H1 (cell line): Measurements from ENCODE around the gene WNT7A.

Experiments used
- CTCF ChIP-seq, 3 experiments: IDR thresholded peaks; 1 replicate in 2 of 3; 2 replicates in 1 of 3; pipeline versions ENCODE4 v1.5.1 to v1.6.1; 2011; ENCODE audit warnings: low read length in 3 of 3, mild to moderate bottlenecking in 3 of 3, inconsistent platforms in 2 of 3, low read depth in 1 of 3, moderate library complexity in 1 of 3; ENCODE audit not compliant: insufficient read depth in 1 of 3; ENCODE audit errors: control extremely low read depth in 1 of 3
- EZH2 ChIP-seq: fragments of 200-600 bp; sonication (generic); IDR thresholded peaks from 2 replicates; pipeline ENCODE4 v1.7.1; 2012; ENCODE audit warnings: low read depth, mild to moderate bottlenecking, moderate library complexity, low read length, inconsistent platforms; ENCODE audit not compliant: severe bottlenecking
- POLR2A ChIP-seq, 2 experiments: IDR thresholded peaks; 1 replicate in 1 of 2; 2 replicates in 1 of 2; pipeline ENCODE4 v1.6.1; 2011; ENCODE audit warnings: low read depth in 2 of 2, low read length in 2 of 2, mild to moderate bottlenecking in 2 of 2; ENCODE audit errors: control extremely low read depth in 1 of 2
- POLR2AphosphoS5 ChIP-seq: IDR thresholded peaks from 2 replicates; pipeline ENCODE4 v1.6.1; 2011; ENCODE audit warnings: low read depth, low read length
- POU5F1 ChIP-seq: IDR thresholded peaks from 2 replicates; pipeline ENCODE4 v1.6.1; 2011; ENCODE audit warnings: low read depth, mild to moderate bottlenecking, low read length, moderate library complexity
- RAD21 ChIP-seq, 2 experiments: IDR thresholded peaks in 1 of 2; conservative IDR thresholded peaks in 1 of 2; 2 replicates each; pipeline ENCODE4 v1.6.1; 2011; ENCODE audit warnings: low read depth in 2 of 2, low read length in 2 of 2, improper control_type of control experiment in 1 of 2, inconsistent platforms in 1 of 2, mild to moderate bottlenecking in 1 of 2, moderate library complexity in 1 of 2
- TAF7 ChIP-seq: optimal IDR thresholded peaks from 2 replicates; pipeline ENCODE3; 2011; ENCODE audit warnings: low read depth, mild to moderate bottlenecking, inconsistent platforms, low read length, moderate library complexity, borderline replicate concordance
- YY1 ChIP-seq: IDR thresholded peaks from 2 replicates; pipeline ENCODE4 v1.6.1; 2011; ENCODE audit warnings: low read depth, mild to moderate bottlenecking, low read length
- ZNF274 ChIP-seq: IDR thresholded peaks from 2 replicates; pipeline ENCODE4 v1.7.0; 2012; ENCODE audit warnings: low read length, borderline replicate concordance; ENCODE audit errors: extremely low read depth
- TF ChIP-seq, protein P1 (sequence below): IDR thresholded peaks from 2 replicates; pipeline ENCODE4 v1.6.1; 2012; ENCODE audit warnings: inconsistent platforms

DNA sequence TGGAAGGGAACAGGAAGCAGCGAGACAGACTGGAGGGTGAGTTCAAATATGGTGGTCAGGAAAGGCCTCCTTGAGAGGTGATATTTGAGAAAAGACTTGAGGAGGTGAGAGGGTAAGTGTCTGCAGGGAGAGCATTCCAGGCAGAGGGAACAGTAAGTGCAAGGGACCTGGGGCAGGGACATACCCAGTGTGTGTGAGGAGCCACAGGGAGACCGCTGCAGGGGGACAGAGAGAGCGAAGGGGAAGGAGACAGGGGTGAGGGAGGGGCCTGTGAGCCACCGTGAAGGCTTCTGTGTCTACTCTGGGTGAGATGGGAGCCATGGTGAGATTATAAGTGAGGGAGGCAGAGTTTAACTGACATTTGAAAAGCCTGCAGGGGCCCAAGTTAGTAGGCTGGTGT, 38.0 kb downstream of the WNT7A start:
- TF ChIP-seq POLR2AphosphoS5 (no peak), CTCF (IDR thresholded peaks at IDR 0.05; ENCODE audit: control extremely low read depth in 1 of 3, insufficient read depth in 1 of 3, low read depth in 1 of 3, low read length in 3 of 3) (no peak), ZNF274 (no peak), EZH2 (no peak), TAF7 (no peak), RAD21 (IDR thresholded peaks at IDR 0.05 in 1 of 2, conservative IDR thresholded peaks at IDR 0.05 in 1 of 2; ENCODE audit: low read depth in 2 of 2, low read length in 2 of 2) (no peak), POU5F1 (no peak), POLR2A (IDR thresholded peaks at IDR 0.05; ENCODE audit: control extremely low read depth in 1 of 2, low read depth in 2 of 2, low read length in 2 of 2) (no peak), YY1 (no peak)
- TF ChIP-seq, protein P1, sequence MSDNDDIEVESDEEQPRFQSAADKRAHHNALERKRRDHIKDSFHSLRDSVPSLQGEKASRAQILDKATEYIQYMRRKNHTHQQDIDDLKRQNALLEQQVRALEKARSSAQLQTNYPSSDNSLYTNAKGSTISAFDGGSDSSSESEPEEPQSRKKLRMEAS, result no peak
